SU-DHL-6 (cell line): Measurements from ENCODE around the gene ARFGAP3.

Experiments
- H2AFZ ChIP-seq: fragments of 200-600 bp; sonication (generic); 2 replicates; pipeline ENCODE4 v1.6.1; 2014; ENCODE audit warnings: low read depth, mild to moderate bottlenecking, moderate library complexity, mixed read lengths, antibody characterized with exemption, low read length; ENCODE audit not compliant: severe bottlenecking
- H3F3A ChIP-seq: fragments of 200-600 bp; shearing (Covaris generic); 2 replicates; pipeline ENCODE4 v1.6.0; 2016; ENCODE audit warnings: antibody characterized with exemption, mild to moderate bottlenecking; ENCODE audit not compliant: insufficient read depth
- H3K27ac ChIP-seq: fragments of 200-600 bp; sonication (generic); 2 replicates; pipeline ENCODE4 v1.5.1; 2016; ENCODE audit warnings: low read depth, mild to moderate bottlenecking, low read length, moderate library complexity, mixed read lengths
- H3K27me3 ChIP-seq: fragments of 200-600 bp; sonication (generic), shearing (Covaris generic); 2 replicates; pipeline ENCODE4 v1.6.0; 2014; ENCODE audit warnings: mild to moderate bottlenecking, low read length
- H3K36me3 ChIP-seq: fragments of 200-600 bp; sonication (generic); 2 replicates; pipeline ENCODE4 v1.6.1; 2014; ENCODE audit warnings: mild to moderate bottlenecking, low read length, mixed read lengths
- H3K4me2 ChIP-seq: fragments of 300-600, 200-600 bp; shearing (Covaris generic), sonication (generic); 2 replicates; pipeline ENCODE4 v1.6.0; 2014; ENCODE audit warnings: low read length, low read depth, mild to moderate bottlenecking; ENCODE audit not compliant: poor library complexity, severe bottlenecking
- H3K4me3 ChIP-seq: fragments of 200-600 bp; sonication (generic); 2 replicates; pipeline ENCODE4 v1.5.1; 2014; ENCODE audit warnings: antibody characterized with exemption, low read length, mild to moderate bottlenecking, mixed read lengths; ENCODE audit not compliant: insufficient read depth, poor library complexity, severe bottlenecking
- H3K79me2 ChIP-seq: fragments of 200-600 bp; sonication (generic); 2 replicates; pipeline ENCODE4 v1.6.1; 2014; ENCODE audit warnings: mild to moderate bottlenecking, low read length, moderate library complexity; ENCODE audit not compliant: insufficient read depth
- H3K9ac ChIP-seq: fragments of 200-600 bp; sonication (generic); 2 replicates; pipeline ENCODE4 v1.7.0; 2014; ENCODE audit warnings: mild to moderate bottlenecking, low read length
- H3K9me2 ChIP-seq: fragments of 200-600 bp; sonication (generic); replicated peaks from 2 replicates; pipeline ENCODE4 v1.6.1; 2014; ENCODE audit warnings: low read length; ENCODE audit not compliant: insufficient read depth
- H3K9me3 ChIP-seq: fragments of 200-600 bp; sonication (generic); 2 replicates; pipeline ENCODE4 v1.6.1; 2014; ENCODE audit warnings: low read length, mixed read lengths; ENCODE audit not compliant: insufficient read depth
- H4K20me1 ChIP-seq: fragments of 200-600 bp; sonication (generic); 2 replicates; pipeline ENCODE4 v1.6.1; 2014; ENCODE audit warnings: low read depth, mild to moderate bottlenecking, antibody characterized with exemption, low read length, moderate library complexity, mixed read lengths
- EZH2phosphoT487 ChIP-seq: fragments of 200-600 bp; sonication (generic), shearing (Covaris generic); conservative IDR thresholded peaks from 2 replicates; pipeline ENCODE4 v1.6.1; 2018; ENCODE audit warnings: mild to moderate bottlenecking, antibody characterized with exemption, low read length, moderate library complexity, mixed read lengths
- TF ChIP-seq, protein P1 (sequence below): fragments of 200-600 bp; sonication (generic); IDR thresholded peaks from one replicate; pipeline ENCODE4 v1.5.1; 2017; ENCODE audit warnings: antibody characterized with exemption, mild to moderate bottlenecking, low read length, moderate library complexity; ENCODE audit not compliant: insufficient read depth, poor library complexity, severe bottlenecking

Gene ARFGAP3

DNA sequence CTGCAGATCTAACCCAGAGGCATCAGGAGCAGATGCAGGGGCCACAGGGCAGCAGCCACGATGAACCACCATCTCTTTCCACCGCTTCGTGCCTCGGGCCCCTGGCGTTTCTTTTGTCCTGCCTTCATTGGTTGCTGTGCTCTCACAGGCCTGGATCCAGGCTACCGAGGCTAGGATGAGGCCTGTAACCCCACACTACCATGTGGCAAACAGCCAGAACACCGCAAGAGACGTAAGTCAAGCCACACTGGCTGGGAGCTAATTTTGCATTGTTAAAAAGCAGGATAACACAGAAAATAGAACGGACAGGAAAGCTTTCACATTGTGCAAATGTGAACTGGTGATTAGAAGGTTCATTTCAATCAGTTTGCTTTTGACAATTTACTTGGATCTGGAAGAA is 15.7 kb upstream of the ARFGAP3 start:
- Histone ChIP-seq H4K20me1 (no peaks in the 10 kb centered on the region), H3K4me2 (no peak overlapping the region), H3K4me3 (no peak overlapping the region), H3K9ac (no peak overlapping the region), H3K79me2 (no peaks in the 10 kb centered on the region), H3F3A (no peaks in the 10 kb centered on the region), H3K27ac (no peak overlapping the region), H3K9me3 (no peaks in the 10 kb centered on the region), H3K9me2 (no peaks in the 10 kb centered on the region), H3K36me3 (no peaks in the 10 kb centered on the region), H3K27me3 (no peaks in the 10 kb centered on the region), H2AFZ (no peak overlapping the region)
- TF ChIP-seq EZH2phosphoT487: no peak
- TF ChIP-seq, protein P1, sequence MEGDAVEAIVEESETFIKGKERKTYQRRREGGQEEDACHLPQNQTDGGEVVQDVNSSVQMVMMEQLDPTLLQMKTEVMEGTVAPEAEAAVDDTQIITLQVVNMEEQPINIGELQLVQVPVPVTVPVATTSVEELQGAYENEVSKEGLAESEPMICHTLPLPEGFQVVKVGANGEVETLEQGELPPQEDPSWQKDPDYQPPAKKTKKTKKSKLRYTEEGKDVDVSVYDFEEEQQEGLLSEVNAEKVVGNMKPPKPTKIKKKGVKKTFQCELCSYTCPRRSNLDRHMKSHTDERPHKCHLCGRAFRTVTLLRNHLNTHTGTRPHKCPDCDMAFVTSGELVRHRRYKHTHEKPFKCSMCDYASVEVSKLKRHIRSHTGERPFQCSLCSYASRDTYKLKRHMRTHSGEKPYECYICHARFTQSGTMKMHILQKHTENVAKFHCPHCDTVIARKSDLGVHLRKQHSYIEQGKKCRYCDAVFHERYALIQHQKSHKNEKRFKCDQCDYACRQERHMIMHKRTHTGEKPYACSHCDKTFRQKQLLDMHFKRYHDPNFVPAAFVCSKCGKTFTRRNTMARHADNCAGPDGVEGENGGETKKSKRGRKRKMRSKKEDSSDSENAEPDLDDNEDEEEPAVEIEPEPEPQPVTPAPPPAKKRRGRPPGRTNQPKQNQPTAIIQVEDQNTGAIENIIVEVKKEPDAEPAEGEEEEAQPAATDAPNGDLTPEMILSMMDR: no peak

DNA sequence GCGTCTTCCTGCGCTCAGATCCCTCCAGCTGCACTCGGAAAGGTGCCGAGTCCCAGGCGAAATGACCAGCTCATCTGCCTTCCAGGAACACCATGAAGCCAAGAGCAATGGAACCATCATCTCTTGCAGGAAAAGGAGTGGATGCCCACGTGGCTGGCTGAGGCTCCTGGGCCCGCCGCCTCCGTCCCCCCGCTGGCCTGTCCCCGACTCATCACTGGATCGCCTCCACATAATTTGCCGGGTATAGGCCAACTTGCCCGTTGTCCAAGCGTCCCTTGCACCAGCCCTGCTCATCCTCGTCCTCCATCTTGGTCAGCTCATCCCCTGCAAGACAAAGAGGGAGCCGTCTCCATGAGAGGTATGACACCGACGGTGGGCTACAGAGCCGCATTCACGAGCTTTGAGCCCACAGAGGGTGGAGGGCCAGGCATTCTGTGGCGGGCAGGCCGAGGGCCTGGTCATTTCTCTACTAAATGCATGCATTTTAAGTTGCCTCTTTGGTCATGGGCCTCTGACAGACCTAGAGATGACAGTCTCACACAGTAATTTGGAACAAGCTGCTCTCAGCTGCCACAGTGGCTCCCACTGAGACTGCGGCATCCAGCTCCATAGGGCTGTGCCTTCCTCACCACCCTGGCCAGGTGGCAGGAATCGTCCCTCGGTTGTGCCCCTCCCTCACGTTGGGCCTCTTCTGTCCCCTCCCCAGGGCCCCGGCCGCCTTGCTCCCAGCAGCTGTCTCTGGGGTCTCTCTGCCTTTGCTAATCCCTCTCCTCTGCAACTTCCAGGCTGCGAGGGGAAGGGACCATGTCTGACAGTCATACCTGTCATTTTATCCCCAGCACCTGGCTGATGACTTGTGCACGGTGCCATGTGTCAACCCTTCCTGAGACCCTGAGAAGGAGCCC is 14.3 kb upstream of the ARFGAP3 start:
- no peaks in the 10 kb centered on the region for H3K9me3 ChIP-seq
- no peak overlapping the region for H3K4me2 ChIP-seq
- no peaks in the 10 kb centered on the region for H4K20me1 ChIP-seq
- no peak for TF ChIP-seq EZH2phosphoT487
- TF ChIP-seq, protein P1: no peak
- H3K36me3 ChIP-seq: no peaks in the 10 kb centered on the region
- H3K9ac ChIP-seq: no peak overlapping the region
- H3K27ac ChIP-seq: no peak overlapping the region
- no peaks in the 10 kb centered on the region for H3K9me2 ChIP-seq
- no peaks in the 10 kb centered on the region for H3F3A ChIP-seq
- H3K79me2 ChIP-seq: no peaks in the 10 kb centered on the region
- no peak overlapping the region for H2AFZ ChIP-seq
- no peak overlapping the region for H3K4me3 ChIP-seq
- H3K27me3 ChIP-seq: no peaks in the 10 kb centered on the region

DNA sequence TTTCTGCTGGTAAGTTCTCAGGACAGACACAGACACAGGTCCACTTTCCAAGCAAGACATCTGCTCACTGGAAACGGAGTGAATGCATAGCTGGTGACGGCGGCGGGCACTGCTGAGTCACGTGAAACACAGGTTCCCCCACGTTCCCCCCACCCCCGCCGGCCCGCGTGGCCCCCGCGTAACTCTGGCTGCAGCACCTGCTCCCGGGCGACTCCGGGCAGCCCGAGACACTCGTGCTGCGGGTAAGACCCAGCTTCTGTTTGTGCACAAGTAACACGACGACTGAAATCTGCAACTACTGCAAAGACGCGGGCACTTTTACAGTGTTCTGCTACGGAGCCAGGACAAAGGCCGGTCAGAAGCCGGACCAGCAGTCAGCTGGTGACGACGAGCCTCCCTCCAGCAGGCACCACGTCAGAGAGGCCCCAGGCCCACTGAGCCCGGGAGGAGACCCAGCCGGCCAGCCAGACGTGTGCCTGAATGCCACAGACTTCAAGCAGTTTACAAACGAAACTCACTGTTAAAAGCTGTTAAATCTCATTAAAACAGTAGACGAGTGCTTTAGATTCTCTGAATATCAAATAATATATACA is 12.9 kb upstream of the ARFGAP3 start:
- no peaks in the 10 kb centered on the region for H3K27me3 ChIP-seq
- TF ChIP-seq EZH2phosphoT487: no peak
- TF ChIP-seq, protein P1: no peak
- H4K20me1 ChIP-seq: no peaks in the 10 kb centered on the region
- H3K36me3 ChIP-seq: no peaks in the 10 kb centered on the region
- H3K27ac ChIP-seq: no peak overlapping the region
- H3K9me2 ChIP-seq: no peaks in the 10 kb centered on the region
- H2AFZ ChIP-seq: no peak overlapping the region
- H3K4me3 ChIP-seq: no peak overlapping the region
- no peak overlapping the region for H3K9ac ChIP-seq
- H3F3A ChIP-seq: no peaks in the 10 kb centered on the region
- H3K4me2 ChIP-seq: no peak overlapping the region
- no peaks in the 10 kb centered on the region for H3K79me2 ChIP-seq
- no peaks in the 10 kb centered on the region for H3K9me3 ChIP-seq
